OCI-LY1 (cell line): ENCODE results near the gene POLD3.

Experiments
- H2AFZ ChIP-seq: fragments of 200-600 bp; sonication (generic), shearing (Covaris generic); 2 replicates; pipeline ENCODE4 v1.6.0; 2014; ENCODE audit warnings: antibody characterized with exemption, mild to moderate bottlenecking, low read length
- H3F3A ChIP-seq: fragments of 200-600 bp; sonication (generic), shearing (Covaris generic); 2 replicates; pipeline ENCODE4 v1.6.0; 2014; ENCODE audit warnings: mild to moderate bottlenecking, antibody characterized with exemption, low read length, moderate library complexity; ENCODE audit not compliant: insufficient read depth
- H3K27ac ChIP-seq: fragments of 200-600 bp; sonication (generic); 2 replicates; pipeline ENCODE4 v1.5.1; 2014; ENCODE audit warnings: low read length, mixed run types, mild to moderate bottlenecking, low read depth; ENCODE audit not compliant: poor library complexity, severe bottlenecking
- H3K27me3 ChIP-seq: fragments of 200-600 bp; sonication (generic); 2 replicates; pipeline ENCODE4 v1.6.0; 2014; ENCODE audit warnings: antibody characterized with exemption, mild to moderate bottlenecking, low read length, moderate library complexity; ENCODE audit not compliant: insufficient read depth
- H3K36me3 ChIP-seq: fragments of 200-600 bp; sonication (generic); 2 replicates; pipeline ENCODE4 v1.6.1; 2014; ENCODE audit warnings: mild to moderate bottlenecking, antibody characterized with exemption, low read length, moderate library complexity, mixed read lengths; ENCODE audit not compliant: insufficient read depth
- H3K4me1 ChIP-seq: fragments of 200-600 bp; sonication (generic); 2 replicates; pipeline ENCODE4 v1.5.1; 2014; ENCODE audit warnings: mild to moderate bottlenecking, low read length, moderate library complexity; ENCODE audit not compliant: insufficient read depth, severe bottlenecking
- H3K4me2 ChIP-seq: fragments of 200-600 bp; sonication (generic), shearing (Covaris generic); 2 replicates; pipeline ENCODE4 v1.6.1; 2014; ENCODE audit warnings: low read length
- H3K4me3 ChIP-seq: fragments of 200-600 bp; sonication (generic); 2 replicates; pipeline ENCODE4 v1.5.1; 2014; ENCODE audit warnings: low read length, low read depth, mild to moderate bottlenecking, mixed read lengths; ENCODE audit not compliant: poor library complexity, severe bottlenecking
- H3K79me2 ChIP-seq: fragments of 200-600 bp; shearing (Covaris generic); 2 replicates; pipeline ENCODE4 v1.6.1; 2016; ENCODE audit warnings: mixed run types, low read length, mixed read lengths; ENCODE audit not compliant: insufficient read depth
- H3K9ac ChIP-seq: fragments of 200-600 bp; sonication (generic), shearing (Covaris generic); 2 replicates; pipeline ENCODE4 v1.6.1; 2014; ENCODE audit warnings: mild to moderate bottlenecking, low read length, mixed read lengths
- H3K9me2 ChIP-seq: fragments of 200-600 bp; sonication (generic), shearing (Covaris generic); 2 replicates; pipeline ENCODE4 v1.6.1; 2014; ENCODE audit warnings: low read depth, mild to moderate bottlenecking, low read length, mixed read lengths
- H3K9me3 ChIP-seq: fragments of 200-600 bp; shearing (Covaris generic); 2 replicates; pipeline ENCODE4 v1.6.1; 2014; ENCODE audit warnings: low read length, mixed read lengths
- H4K20me1 ChIP-seq: fragments of 200-600 bp; sonication (generic), shearing (Covaris generic); 2 replicates; pipeline ENCODE4 v1.6.0; 2016; ENCODE audit warnings: mild to moderate bottlenecking, low read length; ENCODE audit not compliant: insufficient read depth
- EZH2 ChIP-seq: fragments of 200-600 bp; sonication (generic), shearing (Covaris generic); IDR thresholded peaks from 2 replicates; pipeline ENCODE4 v1.8.0; 2017; ENCODE audit warnings: borderline replicate concordance, mixed run types, mild to moderate bottlenecking, antibody characterized with exemption, low read length, moderate library complexity, mixed read lengths
- TF ChIP-seq, protein P1 (sequence below): fragments of 200-600 bp; sonication (generic), shearing (Covaris generic); IDR thresholded peaks from 2 replicates; pipeline ENCODE4 v1.5.1; 2017; ENCODE audit warnings: mild to moderate bottlenecking, antibody characterized with exemption, low read length, moderate library complexity, mixed read lengths

The POLD3 gene

DNA sequence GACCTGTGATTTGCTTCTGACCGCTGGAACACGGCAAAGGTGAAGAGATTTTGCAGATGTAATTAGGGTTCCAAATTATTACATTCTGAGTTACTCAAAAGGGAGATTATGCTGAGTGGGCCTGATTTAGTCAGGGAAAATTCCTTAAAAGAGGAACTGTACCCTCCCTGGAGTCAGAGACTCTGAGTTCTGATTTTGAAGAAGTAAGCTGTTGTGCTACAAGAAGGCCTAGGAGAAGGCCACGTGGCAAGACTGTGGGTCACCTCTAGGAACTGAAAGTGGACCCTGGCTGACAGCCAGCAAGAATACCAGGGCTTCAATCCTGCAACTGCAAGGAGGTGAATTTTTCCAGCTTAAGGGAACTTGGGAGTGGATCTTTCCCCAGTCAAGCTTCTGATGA lies 93.5 kb downstream of the POLD3 start:
- H3K9me2 ChIP-seq, result no peaks in the 10 kb centered on the region
- no peaks in the 10 kb centered on the region for H3K36me3 ChIP-seq
- 0 out of 2 replicates have a peak, but pooled peaks cover 5% of the 10 kb centered on the region for H3K27me3 ChIP-seq
- H4K20me1 ChIP-seq, result no peaks in the 10 kb centered on the region
- H3K4me3 ChIP-seq, result no peak overlapping the region
- H3K9me3 ChIP-seq, result no peaks in the 10 kb centered on the region
- no peak overlapping the region for H3K9ac ChIP-seq
- H3F3A ChIP-seq, result no peaks in the 10 kb centered on the region
- no peak overlapping the region for H3K27ac ChIP-seq
- no peaks in the 10 kb centered on the region for H3K79me2 ChIP-seq
- H3K4me2 ChIP-seq, result no peak overlapping the region
- no peak overlapping the region for H2AFZ ChIP-seq
- no peak for TF ChIP-seq EZH2
- TF ChIP-seq, protein P1, sequence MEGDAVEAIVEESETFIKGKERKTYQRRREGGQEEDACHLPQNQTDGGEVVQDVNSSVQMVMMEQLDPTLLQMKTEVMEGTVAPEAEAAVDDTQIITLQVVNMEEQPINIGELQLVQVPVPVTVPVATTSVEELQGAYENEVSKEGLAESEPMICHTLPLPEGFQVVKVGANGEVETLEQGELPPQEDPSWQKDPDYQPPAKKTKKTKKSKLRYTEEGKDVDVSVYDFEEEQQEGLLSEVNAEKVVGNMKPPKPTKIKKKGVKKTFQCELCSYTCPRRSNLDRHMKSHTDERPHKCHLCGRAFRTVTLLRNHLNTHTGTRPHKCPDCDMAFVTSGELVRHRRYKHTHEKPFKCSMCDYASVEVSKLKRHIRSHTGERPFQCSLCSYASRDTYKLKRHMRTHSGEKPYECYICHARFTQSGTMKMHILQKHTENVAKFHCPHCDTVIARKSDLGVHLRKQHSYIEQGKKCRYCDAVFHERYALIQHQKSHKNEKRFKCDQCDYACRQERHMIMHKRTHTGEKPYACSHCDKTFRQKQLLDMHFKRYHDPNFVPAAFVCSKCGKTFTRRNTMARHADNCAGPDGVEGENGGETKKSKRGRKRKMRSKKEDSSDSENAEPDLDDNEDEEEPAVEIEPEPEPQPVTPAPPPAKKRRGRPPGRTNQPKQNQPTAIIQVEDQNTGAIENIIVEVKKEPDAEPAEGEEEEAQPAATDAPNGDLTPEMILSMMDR, result no peak
- H3K4me1 ChIP-seq, result no peaks in the 10 kb centered on the region

DNA sequence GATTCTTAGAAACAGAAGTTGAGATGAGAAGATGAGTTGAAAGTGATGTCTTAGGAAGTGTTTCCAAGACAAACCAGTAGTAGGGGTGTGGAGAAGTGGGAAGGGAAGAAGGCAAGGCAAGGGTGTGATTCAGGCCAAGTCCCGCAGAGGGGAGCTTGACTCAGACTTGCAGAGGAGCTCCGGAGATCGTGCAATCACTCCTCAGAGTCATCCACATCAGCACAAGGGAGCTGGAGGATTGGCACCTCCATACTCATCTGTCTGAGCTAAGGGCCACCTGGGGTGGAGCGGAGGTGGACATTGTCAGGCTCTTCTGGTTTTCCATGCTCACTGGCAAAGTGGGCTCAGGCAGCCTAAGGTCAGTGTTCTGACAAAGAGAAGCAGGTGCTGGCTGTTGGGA lies 94.4 kb downstream of the POLD3 start:
- Histone ChIP-seq H4K20me1 (no peaks in the 10 kb centered on the region), H3K36me3 (no peaks in the 10 kb centered on the region), H3K4me1 (no peaks in the 10 kb centered on the region), H3K9me2 (no peaks in the 10 kb centered on the region), H2AFZ (no peak overlapping the region), H3K27me3 (0 out of 2 replicates have a peak, but pooled peaks cover 1% of the 10 kb centered on the region), H3K9ac (no peak overlapping the region), H3F3A (no peaks in the 10 kb centered on the region), H3K79me2 (no peaks in the 10 kb centered on the region), H3K27ac (no peak overlapping the region), H3K9me3 (no peaks in the 10 kb centered on the region), H3K4me3 (no peak overlapping the region), H3K4me2 (no peak overlapping the region)
- TF ChIP-seq, protein P1, result no peak
- no peak for TF ChIP-seq EZH2

DNA sequence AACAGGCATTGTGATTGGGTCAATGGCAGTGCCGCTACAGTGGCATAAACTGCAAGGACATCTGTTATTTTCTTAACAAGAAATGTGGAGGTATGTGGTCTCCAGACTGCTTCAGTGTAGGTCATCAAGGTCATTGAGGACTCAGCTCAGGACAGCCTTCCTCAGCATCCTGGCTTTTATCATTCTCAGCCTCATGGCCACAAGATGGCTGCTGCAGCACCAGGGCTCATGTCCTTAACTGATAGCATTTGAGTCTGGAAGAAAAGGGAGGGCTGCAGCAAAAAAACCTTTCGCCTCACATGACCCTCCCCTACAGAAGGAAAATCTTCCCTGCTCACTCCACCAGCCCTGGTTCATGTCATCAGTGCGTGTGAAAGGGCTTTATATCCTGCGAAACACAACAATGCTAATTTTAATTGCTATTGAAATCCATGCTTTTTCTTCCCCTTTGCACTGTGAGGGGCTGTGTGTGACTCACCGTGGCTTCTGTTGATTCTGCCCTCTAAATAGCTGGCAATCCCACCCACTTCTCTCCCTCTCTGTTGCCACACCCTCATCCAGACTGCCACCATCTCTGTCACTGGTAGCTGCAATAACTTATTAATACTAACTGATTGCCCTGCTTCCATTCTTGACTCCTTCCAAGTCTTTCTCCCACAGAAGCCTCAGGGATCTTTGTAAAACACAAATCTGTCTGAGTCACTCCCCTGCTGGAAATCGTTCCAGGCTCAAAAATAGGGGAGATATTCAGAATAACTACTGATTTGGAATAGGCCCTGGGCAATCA lies 95.0 kb downstream of the POLD3 start:
- no peaks in the 10 kb centered on the region for H3K9me2 ChIP-seq
- H3K4me3 ChIP-seq, result no peak overlapping the region
- H3K9ac ChIP-seq, result no peak overlapping the region
- H4K20me1 ChIP-seq, result no peaks in the 10 kb centered on the region
- no peaks in the 10 kb centered on the region for H3K27me3 ChIP-seq
- H3K4me1 ChIP-seq, result no peaks in the 10 kb centered on the region
- H3K27ac ChIP-seq, result no peak overlapping the region
- H2AFZ ChIP-seq, result no peak overlapping the region
- H3K9me3 ChIP-seq, result no peaks in the 10 kb centered on the region
- H3F3A ChIP-seq, result no peaks in the 10 kb centered on the region
- H3K4me2 ChIP-seq, result no peak overlapping the region
- no peak for TF ChIP-seq EZH2
- TF ChIP-seq, protein P1, result no peak
- H3K36me3 ChIP-seq, result no peaks in the 10 kb centered on the region
- no peaks in the 10 kb centered on the region for H3K79me2 ChIP-seq
